HEK293T (cell line): ENCODE data around the gene ADGRG7.
"Not testable (repeated sequence)": the region's sequence is repeated elsewhere in the genome, so short reads cannot be mapped to it uniquely, and the experiment has no call there.

Experiments used
- CTCF ChIA-PET: fragments of 350-600 bp; formaldehyde crosslinking; extraction: SDS; loops from one replicate; lab custom pipeline; 2021; ENCODE audit warnings: antibody characterized with exemption, inconsistent platforms; lab: Yijun Ruan, JAX
- POLR2A ChIA-PET: fragments of 350-600 bp; formaldehyde crosslinking; extraction: SDS; loops from one replicate; lab custom pipeline; 2020; ENCODE audit warnings: antibody characterized with exemption, inconsistent platforms; lab: Yijun Ruan, JAX
- DNase-seq: peaks from one replicate; pipeline ENCODE4 v3.0.0; 2012; ENCODE audit warnings: mixed read lengths; ENCODE audit errors: extremely low spot score
- ARNT ChIP-seq: fragments of 450-650 bp; IDR thresholded peaks from 2 replicates; pipeline ENCODE4 v1.6.1; 2017; ENCODE audit warnings: mild to moderate bottlenecking
- BHLHE40 ChIP-seq: fragments of 450-650 bp; IDR thresholded peaks from 2 replicates; pipeline ENCODE4 v1.6.1; 2016; ENCODE audit warnings: mild to moderate bottlenecking, moderate library complexity, borderline replicate concordance
- CTBP1 ChIP-seq: fragments of 450-650 bp; IDR thresholded peaks from 2 replicates; pipeline ENCODE4 v1.6.1; 2016; ENCODE audit warnings: borderline replicate concordance
- ELF4 ChIP-seq: fragments of 450-650 bp; IDR thresholded peaks from 2 replicates; pipeline ENCODE4 v1.6.1; 2017; ENCODE audit warnings: antibody characterized with exemption
- FOXA1 ChIP-seq: fragments of 450-650 bp; IDR thresholded peaks from 2 replicates; pipeline ENCODE4 v1.6.1; 2016; ENCODE audit warnings: mild to moderate bottlenecking
- FOXK2 ChIP-seq: fragments of 450-650 bp; IDR thresholded peaks from 2 replicates; pipeline ENCODE4 v1.6.1; 2016; ENCODE audit warnings: mild to moderate bottlenecking
- FOXM1 ChIP-seq: fragments of 450-650 bp; IDR thresholded peaks from 2 replicates; pipeline ENCODE4 v1.6.1; 2017; ENCODE audit warnings: mild to moderate bottlenecking, borderline replicate concordance
- HDGF ChIP-seq: fragments of 450-650 bp; IDR thresholded peaks from 2 replicates; pipeline ENCODE4 v1.6.1; 2017; ENCODE audit warnings: antibody characterized with exemption, borderline replicate concordance
- L3MBTL2 ChIP-seq: fragments of 450-650 bp; conservative IDR thresholded peaks from 2 replicates; pipeline ENCODE4 v1.6.1; 2016; ENCODE audit warnings: mild to moderate bottlenecking
- LEF1 ChIP-seq: fragments of 450-650 bp; IDR thresholded peaks from 2 replicates; pipeline ENCODE4 v1.6.1; 2017; ENCODE audit warnings: mild to moderate bottlenecking, borderline replicate concordance
- NFRKB ChIP-seq: fragments of 450-650 bp; IDR thresholded peaks from 2 replicates; pipeline ENCODE4 v1.6.1; 2016; ENCODE audit warnings: mild to moderate bottlenecking, moderate library complexity
- SP1 ChIP-seq: fragments of 450-650 bp; IDR thresholded peaks from 2 replicates; pipeline ENCODE4 v1.6.1; 2017
- SUZ12 ChIP-seq: fragments of 450-650 bp; IDR thresholded peaks from 2 replicates; pipeline ENCODE4 v1.6.1; 2016; ENCODE audit warnings: mild to moderate bottlenecking
- TARDBP ChIP-seq: fragments of 450-650 bp; IDR thresholded peaks from 2 replicates; pipeline ENCODE4 v1.6.1; 2016
- ZNF384 ChIP-seq: fragments of 450-650 bp; IDR thresholded peaks from 2 replicates; pipeline ENCODE4 v1.6.1; 2016
- TF ChIP-seq, protein P1 (sequence below): fragments of 450-650 bp; IDR thresholded peaks from 2 replicates; pipeline ENCODE4 v1.6.1; 2016

The ADGRG7 gene

DNA sequence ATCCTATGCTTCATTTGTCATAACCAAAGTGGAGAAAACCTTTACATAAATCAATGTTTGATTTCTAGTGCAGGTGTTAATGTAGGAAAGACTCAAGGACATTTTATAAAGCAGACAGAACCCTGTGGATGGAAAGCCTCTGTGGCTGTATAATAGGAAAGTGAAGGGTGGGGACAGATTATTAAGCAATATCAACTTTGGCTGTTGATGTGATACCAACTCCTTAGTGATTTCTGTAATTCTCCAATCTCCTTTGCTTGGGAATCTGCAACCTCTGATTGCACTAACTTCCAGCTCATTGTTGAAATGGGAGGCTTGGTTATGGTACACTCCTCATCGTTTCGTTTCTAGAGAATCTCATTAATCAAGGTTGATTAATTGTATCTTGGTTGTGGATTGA is 29.3 kb upstream of the ADGRG7 start:
- no peak for DNase-seq
- no peak for TF ChIP-seq TARDBP
- TF ChIP-seq LEF1 = no peak
- no peak for TF ChIP-seq SP1
- no peak for TF ChIP-seq NFRKB
- TF ChIP-seq ELF4 = no peak
- no peak for TF ChIP-seq SUZ12
- TF ChIP-seq FOXM1 = no peak
- no peak for TF ChIP-seq BHLHE40
- no peak for TF ChIP-seq ZNF384
- POLR2A ChIA-PET = no interaction called here
- CTCF ChIA-PET = interaction anchor here (1.2 kb wide), 1 partner anchor 10 kb away, joined by 3 read pairs; no protein-coding TSS in a partner anchor

DNA sequence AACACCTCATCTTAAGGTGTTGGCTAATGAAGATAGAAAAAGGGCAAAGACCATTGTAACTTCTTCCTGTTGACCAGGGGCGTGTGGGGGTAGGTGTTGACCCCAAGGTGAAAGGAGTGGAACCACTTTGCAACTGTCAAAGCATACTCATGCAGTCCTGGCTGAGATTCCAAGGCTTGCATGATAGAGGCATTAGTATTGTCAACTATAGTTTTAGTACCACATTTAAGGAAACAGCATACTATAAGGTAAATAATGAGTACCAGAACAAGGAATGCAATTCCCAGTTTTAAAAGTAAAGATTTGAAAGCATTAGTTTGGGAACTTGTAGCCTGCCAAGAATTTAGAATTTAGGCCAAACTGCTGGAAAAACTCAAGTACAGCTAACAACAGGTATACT is 27.8 kb upstream of the ADGRG7 start:
- no peak for TF ChIP-seq ZNF384
- TF ChIP-seq SP1 = no peak
- TF ChIP-seq, protein P1, sequence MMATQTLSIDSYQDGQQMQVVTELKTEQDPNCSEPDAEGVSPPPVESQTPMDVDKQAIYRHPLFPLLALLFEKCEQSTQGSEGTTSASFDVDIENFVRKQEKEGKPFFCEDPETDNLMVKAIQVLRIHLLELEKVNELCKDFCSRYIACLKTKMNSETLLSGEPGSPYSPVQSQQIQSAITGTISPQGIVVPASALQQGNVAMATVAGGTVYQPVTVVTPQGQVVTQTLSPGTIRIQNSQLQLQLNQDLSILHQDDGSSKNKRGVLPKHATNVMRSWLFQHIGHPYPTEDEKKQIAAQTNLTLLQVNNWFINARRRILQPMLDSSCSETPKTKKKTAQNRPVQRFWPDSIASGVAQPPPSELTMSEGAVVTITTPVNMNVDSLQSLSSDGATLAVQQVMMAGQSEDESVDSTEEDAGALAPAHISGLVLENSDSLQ = no peak
- TF ChIP-seq FOXA1 = no peak
- no peak for TF ChIP-seq LEF1
- TF ChIP-seq NFRKB = no peak
- TF ChIP-seq ARNT = no peak
- no peak for TF ChIP-seq FOXM1
- no peak for TF ChIP-seq CTBP1
- no peak for TF ChIP-seq L3MBTL2
- no peak for TF ChIP-seq HDGF
- TF ChIP-seq BHLHE40 = no peak
- TF ChIP-seq SUZ12 = no peak
- TF ChIP-seq ELF4 = no peak
- TF ChIP-seq FOXK2 = no peak
- no peak for TF ChIP-seq TARDBP
- POLR2A ChIA-PET = no interaction called here
- CTCF ChIA-PET = no interaction called here
- no peak for DNase-seq

DNA sequence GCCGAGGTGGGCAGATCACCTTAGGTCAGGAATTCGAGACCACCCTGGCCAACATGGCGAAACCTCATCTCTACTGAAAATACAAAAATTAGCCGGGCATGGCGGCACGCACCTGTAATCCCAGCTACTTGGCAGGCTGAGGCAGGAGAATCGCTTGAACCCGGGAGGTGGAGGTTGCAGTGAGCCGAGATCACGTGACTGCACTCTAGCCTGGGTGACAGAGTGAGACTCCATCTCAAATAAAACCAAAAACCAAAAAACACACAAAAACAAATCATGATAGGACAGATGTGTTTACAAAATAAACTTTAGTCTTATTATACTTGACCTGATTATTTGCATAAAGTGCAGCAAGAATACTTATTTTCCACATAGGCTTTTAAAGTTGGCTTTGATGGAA is 27.2 kb upstream of the ADGRG7 start:
- POLR2A ChIA-PET, DNase-seq, CTCF ChIA-PET: not testable (repeated sequence)

DNA sequence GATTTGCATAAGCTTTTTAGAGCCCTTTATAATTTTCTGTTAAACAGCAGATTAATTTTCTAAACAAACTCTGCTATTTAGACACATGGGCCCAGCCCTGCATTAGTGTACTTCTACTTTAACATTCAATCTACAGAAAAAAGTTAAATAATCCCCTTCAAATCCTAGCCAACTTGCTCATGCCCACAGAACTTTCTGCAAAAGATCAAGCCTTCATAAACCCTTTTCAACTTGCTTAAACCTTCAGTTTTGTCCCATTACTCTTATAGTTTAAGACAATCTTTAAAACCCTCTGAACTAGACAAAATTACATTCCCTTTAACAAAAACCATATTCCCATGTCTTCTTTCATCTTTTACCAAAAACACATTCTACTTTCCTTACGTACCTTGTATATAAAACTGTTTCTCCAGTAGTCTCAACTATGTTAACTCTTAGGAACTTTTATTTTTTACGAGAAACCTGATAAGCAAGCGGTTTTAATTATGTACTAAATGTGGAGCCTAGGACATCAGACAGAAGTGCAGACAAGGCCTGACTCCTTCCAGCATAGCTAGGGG is 25.2 kb upstream of the ADGRG7 start:
- TF ChIP-seq SUZ12 (no peak), TARDBP (no peak), ELF4 (no peak), ZNF384 (no peak), ARNT (no peak), SP1 (no peak), NFRKB (no peak), HDGF (no peak), CTBP1 (no peak), LEF1 (no peak), BHLHE40 (no peak), FOXK2 (no peak), FOXM1 (no peak), L3MBTL2 (no peak), FOXA1 (no peak)
- TF ChIP-seq, protein P1 = no peak
- POLR2A ChIA-PET = no interaction called here
- CTCF ChIA-PET = interaction anchor here (1.3 kb wide), 1 partner anchor 121 kb away, joined by 5 read pairs; no protein-coding TSS in a partner anchor
- DNase-seq = no peak

DNA sequence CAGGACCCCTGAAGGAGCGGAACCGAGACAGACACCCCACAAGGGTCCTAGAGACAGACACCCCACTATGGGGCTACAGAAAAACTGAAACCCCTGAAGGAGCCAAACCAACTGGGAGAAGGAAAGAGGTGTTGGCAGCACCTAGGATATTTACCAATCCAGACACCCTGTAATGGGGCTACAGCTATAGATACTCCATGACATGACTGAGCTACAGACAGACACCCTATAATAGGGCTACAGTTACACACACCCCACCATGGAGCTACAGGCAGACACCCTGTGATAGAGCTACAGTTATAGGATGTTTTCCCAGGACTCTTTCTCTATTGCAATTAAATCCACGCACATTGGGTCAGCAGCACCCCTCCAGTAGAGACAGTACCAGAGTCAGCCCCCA is 22.6 kb upstream of the ADGRG7 start:
- TF ChIP-seq FOXK2 (no peak), LEF1 (no peak), FOXA1 (no peak), NFRKB (no peak), ZNF384 (no peak), ELF4 (no peak)
- TF ChIP-seq, protein P1 = no peak
- ChIA-PET CTCF (no interaction called here), POLR2A (interaction anchor here (0.6 kb wide), 1 partner anchor 122 kb away, joined by 3 read pairs; no protein-coding TSS in a partner anchor)
- DNase-seq = no peak

DNA sequence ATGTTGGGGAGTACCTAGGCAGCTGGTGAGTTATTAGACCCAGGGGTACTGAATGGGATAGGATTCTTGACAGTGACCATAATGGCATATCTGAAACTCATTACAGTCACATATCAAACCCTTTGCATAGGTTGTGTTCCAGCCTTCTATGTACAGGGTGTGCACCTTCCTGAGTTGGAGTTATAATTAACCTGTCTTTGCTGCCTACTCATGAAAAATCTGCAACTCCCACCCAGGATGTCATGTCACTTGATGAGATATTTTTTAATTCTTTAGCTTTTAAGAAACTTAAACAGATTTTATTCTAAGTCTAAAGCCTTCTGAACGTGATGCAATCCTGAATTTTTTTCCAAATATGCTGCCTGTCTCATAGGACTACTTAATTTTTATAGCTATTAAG is 21.1 kb upstream of the ADGRG7 start:
- CTCF ChIA-PET = interaction anchor here (2.5 kb wide), 1 partner anchor 125 kb away, joined by 33 read pairs; no protein-coding TSS in a partner anchor
- POLR2A ChIA-PET = no interaction called here
- no peak for TF ChIP-seq SUZ12
- no peak for DNase-seq

DNA sequence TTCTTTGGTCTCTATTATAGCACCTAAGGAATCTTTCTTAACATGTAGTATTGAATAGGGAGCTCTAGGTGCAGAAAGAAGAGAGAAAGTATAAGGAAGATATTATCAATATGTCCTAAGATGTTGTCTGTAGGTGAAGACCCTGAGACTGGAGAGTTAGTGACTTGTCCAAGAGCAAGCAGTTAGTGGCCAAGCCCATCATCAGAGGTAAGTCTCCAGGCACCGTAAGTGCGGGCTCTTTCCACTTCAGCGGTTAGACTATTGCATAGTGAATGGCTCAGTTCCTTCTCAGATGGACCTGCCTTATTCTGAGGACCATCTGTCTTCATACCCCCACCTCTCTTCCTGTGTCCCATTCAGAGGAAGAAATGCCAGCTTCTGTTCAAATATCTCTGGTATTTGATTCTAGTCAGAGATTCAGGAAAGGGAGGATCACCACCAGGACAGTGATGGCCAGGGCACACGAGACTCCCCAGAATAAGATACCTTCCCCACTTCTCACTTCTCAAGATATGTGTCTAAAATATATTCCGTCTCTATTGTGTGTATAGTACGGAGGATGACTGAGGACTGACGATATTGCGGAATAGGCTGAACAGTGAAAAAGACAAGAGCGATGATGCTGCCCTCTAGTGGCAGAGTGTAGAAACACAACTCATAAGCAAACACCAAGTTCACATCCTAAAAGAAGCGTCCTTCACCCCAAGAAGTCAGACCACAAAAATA is 19.1 kb upstream of the ADGRG7 start:
- peak; percentile 77 for DNase-seq
- ChIA-PET CTCF (interaction anchor here (0.6 to 2.5 kb wide), 7 partner anchors 10 to 1586 kb away, joined by 3 to 33 read pairs (median 4); no protein-coding TSS in a partner anchor), POLR2A (no interaction called here)
- no peak for TF ChIP-seq ELF4
- no peak for TF ChIP-seq HDGF
- TF ChIP-seq SUZ12 = no peak
- TF ChIP-seq ZNF384 = no peak
- TF ChIP-seq L3MBTL2 = no peak
- TF ChIP-seq NFRKB = no peak
- TF ChIP-seq TARDBP = no peak
- no peak for TF ChIP-seq SP1
- no peak for TF ChIP-seq BHLHE40
- no peak for TF ChIP-seq FOXA1
- TF ChIP-seq FOXK2 = no peak
- TF ChIP-seq, protein P1 = no peak
